GM18507 (cell line): ENCODE data around the gene FAM83G.
"Not testable (repeated sequence)": the region's sequence is repeated elsewhere in the genome, so short reads cannot be mapped to it uniquely, and the experiment has no call there.

Source experiments
- DNase-seq: peaks from one replicate; pipeline ENCODE4 v3.0.0; 2011; ENCODE audit warnings: low read depth; ENCODE audit not compliant: insufficient read length; ENCODE audit errors: extremely low spot score
- FAIRE-seq: peaks from 2 replicates; lab custom pipeline; 2011; peaks lifted over from hg19 to GRCh38; lab: Jason Lieb, UNC

Gene FAM83G

DNA sequence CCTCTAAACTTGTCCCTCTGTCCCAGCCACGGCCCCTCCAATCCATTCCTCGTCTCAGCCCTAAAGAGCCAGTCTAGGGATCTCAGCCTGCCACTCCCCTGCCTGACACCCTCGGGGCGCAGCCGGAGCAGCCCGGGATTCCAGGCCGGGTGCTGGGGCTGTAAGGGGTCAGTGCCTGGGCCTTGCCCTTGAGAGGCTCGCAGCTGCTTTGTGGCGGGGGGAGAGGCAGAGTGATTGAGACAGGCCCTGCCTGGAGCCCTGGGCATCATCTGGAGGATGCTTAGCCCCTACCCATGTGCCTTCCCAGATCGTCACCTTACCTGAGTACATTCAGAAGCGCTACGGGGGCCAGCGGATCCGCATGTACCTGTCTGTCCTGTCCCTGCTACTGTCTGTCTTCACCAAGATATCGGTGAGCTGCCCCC lies 44.3 kb downstream of the FAM83G start:
- DNase-seq, result no peak

DNA sequence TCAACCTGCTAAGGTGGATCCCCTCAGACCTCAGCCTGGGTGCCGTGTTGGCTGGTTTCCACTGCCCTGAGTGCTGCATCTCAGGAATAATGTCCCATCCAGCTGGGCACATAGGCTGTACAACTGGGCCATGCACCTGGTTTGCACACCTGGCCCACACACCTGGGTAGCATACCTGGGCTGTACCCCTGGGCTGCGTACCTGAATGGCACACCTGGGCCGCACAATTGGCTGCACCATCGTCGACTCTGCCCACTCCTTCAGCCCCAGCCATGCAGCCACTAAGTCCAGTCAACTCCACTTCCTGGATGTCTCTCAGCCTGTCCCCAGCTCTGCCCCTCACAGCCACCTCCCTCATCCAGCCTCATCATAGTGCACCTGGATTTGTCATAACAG lies 44.7 kb downstream of the FAM83G start:
- no peak for FAIRE-seq
- no peak for DNase-seq

More for the DNA sequence above, 44.3 kb downstream of the FAM83G start:
- FAIRE-seq, result no peak

- DNase-seq (no peak), FAIRE-seq (no peak)
These were observed 45.3 kb downstream of the FAM83G start for GRCh38 chr17:18959071-18959844.

GRCh38 chr17:18958611-18959010 lies 46.0 kb downstream of the FAM83G start:
- DNase-seq, result no peak
- no peak for FAIRE-seq

DNA sequence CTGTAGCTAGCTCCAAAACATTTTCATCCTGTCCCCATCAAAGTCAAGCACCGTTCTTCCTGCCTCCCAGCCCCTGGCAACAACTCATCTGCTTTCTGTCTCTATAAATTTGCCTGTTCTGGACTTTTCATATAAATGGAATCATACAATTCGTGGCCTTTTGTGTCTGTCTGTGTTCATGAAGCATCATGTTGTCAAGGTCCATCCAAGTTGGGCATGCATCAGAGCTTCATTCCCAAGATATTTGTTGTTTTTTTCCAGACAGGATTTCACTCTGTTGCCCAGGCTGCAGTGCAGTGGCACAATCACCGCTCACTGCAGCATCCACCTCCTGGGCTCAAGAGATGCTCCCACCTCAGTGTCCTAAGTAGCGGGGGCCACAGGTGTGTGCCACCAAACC lies 46.7 kb downstream of the FAM83G start:
- no peak for FAIRE-seq
- no peak for DNase-seq

GRCh38 chr17:18956581-18956980 lies 48.0 kb downstream of the FAM83G start:
- DNase-seq (no peak), FAIRE-seq (no peak)

GRCh38 chr17:18956021-18956420 lies 48.5 kb downstream of the FAM83G start:
- not testable (repeated sequence) for FAIRE-seq

GRCh38 chr17:18955009-18955408 lies 49.6 kb downstream of the FAM83G start:
- no peak for FAIRE-seq
- DNase-seq, result no peak

More at GRCh38 chr17:18956021-18956420, 48.5 kb downstream of the FAM83G start:
- DNase-seq, result not testable (repeated sequence)

- no peak for DNase-seq
- FAIRE-seq, result no peak
These were observed 50.2 kb downstream of the FAM83G start for GRCh38 chr17:18954321-18954720.

DNA sequence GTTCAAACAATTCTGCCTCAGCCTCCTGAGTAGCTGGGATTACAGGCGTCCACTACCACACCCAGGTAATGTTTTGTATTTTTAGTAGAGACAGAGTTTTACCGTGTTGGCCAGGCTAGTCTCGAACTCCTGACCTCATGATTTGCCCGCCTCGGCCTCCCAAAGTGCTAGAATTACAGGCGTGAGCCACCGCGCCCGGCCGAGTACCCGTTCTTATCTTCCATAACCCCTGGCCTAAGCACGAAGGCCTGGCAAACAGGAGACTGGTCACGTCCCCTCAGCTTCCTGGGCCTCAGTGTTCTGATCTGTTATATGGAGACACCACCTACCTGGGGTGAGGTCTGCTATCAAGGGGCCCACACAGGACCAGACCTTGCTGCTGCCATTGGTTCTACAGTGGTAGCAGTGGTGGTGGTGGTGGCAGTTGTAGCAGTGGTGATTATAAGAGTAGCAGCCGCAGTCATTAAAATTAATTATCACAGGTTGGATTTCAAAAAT lies 51.3 kb downstream of the FAM83G start:
- DNase-seq, result no peak
- no peak for FAIRE-seq

GRCh38 chr17:18951941-18952842 lies 52.4 kb downstream of the FAM83G start, which contains the start of gene SLC5A10:
Gene SLC5A10, plus strand, starts transcription at chr17:18952165. Its CDS starts 41 bp downstream, at chr17:18952206.
- DNase-seq, result no peak
- no peak for FAIRE-seq

DNA sequence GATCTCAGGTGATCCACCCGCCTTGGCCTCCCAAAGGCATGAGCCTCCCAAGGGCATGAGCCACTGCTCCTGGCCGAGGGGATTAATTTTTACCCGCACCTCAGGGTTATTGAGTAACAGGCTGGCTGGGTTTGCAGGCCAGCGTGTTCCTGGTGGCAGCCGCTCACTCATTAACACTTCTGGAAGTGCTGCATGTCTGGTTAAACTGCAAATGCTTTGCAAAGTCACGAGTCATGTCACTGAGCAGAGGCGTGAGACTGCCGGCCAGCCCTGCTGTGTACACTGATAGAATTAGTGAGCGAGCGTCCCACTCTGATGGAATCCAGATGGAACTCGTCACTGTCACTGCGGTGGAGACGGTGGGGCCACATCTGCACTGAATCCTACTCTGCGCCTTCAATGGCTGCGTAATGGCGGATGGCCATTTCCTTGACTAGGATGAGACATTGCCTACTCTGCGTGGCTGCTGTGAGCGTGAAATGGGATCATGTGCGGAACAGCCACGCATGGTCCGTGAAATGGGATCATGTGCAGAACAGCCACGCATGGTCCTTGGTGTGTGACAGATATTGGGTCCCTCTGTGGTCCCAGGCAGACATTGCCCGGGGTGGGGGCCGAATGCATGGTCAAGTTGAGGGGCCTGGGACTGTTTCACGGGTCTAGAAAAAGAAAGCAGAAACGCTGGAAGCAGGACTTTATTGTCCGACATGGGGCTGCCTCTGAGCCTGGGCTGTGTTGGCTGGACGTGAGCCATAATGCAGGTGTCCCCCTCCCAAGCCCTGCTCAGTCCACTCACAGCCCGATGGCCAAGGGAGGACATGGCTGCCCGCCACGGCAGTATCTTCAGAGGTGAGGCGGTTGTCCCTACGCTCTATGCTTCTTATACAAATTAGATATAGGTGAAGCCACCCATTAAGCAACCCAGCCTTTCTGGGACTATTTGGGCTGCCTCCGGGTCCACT lies 53.3 kb downstream of the FAM83G start:
- FAIRE-seq, result peak; percentile 68

DNA sequence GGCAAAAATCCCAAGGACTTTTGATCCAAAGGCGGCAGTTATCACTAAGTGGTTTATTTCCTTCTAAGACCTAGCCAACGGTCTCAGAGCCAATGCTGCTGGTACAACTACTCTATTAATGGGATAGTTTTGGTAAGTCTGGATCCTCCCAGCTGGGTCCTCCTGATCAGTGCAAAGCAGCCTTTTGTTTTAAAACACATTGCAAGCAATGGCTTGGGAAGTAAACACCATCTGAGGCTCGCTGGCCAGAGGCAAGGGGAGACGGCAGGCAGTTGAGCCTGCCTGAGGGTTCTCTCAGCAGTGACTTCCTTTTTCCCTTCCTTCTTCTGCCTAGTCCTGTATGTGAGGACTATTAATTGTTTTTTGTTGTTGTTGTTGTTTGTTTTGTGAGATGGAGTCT lies 54.2 kb downstream of the FAM83G start:
- DNase-seq (no peak), FAIRE-seq (no peak)

More for the DNA sequence above, 53.3 kb downstream of the FAM83G start:
- no peak for DNase-seq

- DNase-seq, result no peak
- no peak for FAIRE-seq
These were observed 55.0 kb downstream of the FAM83G start for GRCh38 chr17:18949566-18949965.

GRCh38 chr17:18948476-18949006 lies 56.0 kb downstream of the FAM83G start:
- DNase-seq (no peak), FAIRE-seq (no peak)

GRCh38 chr17:18947866-18948265 lies 56.7 kb downstream of the FAM83G start:
- no peak for DNase-seq
- FAIRE-seq, result no peak

DNA sequence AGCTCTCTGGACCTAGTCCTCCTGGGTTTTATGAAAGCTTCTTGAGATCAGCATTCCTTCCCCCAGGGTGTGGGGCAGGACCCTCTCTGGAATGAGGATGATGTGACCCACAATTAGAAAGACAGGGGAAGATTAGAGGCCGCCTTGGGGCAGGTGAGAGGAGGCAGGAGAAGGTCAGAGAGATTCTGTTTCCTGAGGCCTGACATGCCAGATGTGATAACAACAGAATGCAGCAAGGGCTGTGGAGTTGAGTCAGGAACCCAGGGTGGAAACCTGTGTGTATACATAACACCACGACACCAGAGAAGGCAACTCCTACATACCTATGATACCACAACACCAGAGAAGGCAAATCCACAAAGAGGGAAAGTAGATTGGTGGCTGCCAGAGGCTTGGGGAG lies 58.0 kb downstream of the FAM83G start:
- FAIRE-seq (no peak), DNase-seq (no peak)

DNA sequence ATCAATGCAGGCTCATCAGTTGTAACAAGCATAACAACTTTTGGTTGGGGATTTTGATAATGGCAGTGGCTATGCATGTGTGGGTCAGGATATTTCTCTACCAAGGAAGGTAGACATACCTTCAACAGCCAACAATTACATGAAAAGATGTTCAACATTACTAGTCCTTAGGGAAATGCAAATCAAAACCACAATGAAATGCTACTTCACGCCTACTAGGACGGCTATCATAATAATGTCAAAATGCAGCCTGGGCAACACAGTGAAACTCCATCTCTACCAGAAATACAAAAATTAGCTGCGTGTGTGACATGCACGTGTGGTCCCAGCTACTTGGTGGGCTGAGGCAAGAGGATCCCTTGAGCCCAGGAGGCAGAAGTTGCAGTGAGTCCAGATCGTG lies 59.9 kb downstream of the FAM83G start:
- peak; percentile 5 for FAIRE-seq
- DNase-seq, result no peak

DNA sequence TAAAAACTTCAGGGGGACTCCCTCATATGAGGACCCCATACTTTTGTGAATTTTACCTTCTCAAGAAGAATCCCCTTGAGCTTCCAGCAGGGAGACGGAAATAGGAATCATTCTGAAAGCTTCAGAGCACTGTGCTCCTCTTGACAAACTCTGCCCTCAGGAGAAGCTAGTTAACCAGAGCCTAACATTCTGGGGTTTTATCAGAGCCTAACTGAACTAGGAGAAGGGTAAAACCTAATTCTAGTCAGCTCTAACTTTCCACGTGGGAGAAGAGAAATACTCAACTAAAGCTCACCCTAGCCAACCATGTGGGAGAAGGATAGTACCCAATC lies 65.9 kb downstream of the FAM83G start:
- no peak for DNase-seq
- no peak for FAIRE-seq
